ENCODE results near the gene DEUP1.

DEUP1 gene

GRCh38 chr11:93481696-93482095 is 151.2 kb downstream of the DEUP1 start:
- no peaks in the 10 kb centered on the region for H3K27me3 ChIP-seq (ENCODE audit: control insufficient read depth in 2 of 2, insufficient read depth in 2 of 2, low read length in 2 of 2)
- peak overlapping the region in 1 of 2 donors; percentile 74 for H3K27ac ChIP-seq (ENCODE audit: low read depth in 2 of 2, low read length in 2 of 2)
- no peak overlapping the region for H3K4me3 ChIP-seq (ENCODE audit: low read length in 2 of 2)
- H3K9ac ChIP-seq (ENCODE audit: low read depth in 1 of 2, low read length in 2 of 2): no peak overlapping the region
- H3K36me3 ChIP-seq (ENCODE audit: control insufficient read depth in 2 of 2, insufficient read depth in 2 of 2, low read length in 2 of 2): peaks cover 0 to 2% of the 10 kb centered on the region in 2 donors
- H3K4me1 ChIP-seq (ENCODE audit: control insufficient read depth in 2 of 2, insufficient read depth in 2 of 2, low read length in 2 of 2): peaks cover 8% of the 10 kb centered on the region in 2 donors
- H3K9me3 ChIP-seq (ENCODE audit: control insufficient read depth in 2 of 2, low read length in 2 of 2): no peaks in the 10 kb centered on the region

DNA sequence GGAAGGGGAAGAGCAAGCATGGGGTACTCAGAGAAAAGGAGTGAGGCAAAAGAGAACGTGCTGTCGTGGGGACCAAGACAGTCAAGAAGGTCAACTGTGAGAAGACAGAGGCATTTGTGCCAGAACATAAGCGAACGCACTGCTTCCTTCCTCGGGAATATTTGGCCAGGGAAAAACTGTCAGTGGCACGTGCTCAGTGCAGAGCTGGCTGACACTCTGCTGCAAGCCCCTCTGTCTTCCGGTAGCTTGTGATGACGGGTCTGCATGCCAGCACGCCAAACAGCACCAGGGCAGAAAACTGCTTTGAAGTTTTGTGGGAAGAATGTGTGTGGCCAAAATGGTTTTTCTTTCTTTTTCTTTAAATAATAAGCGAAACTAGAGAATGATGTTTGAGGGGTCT is 152.0 kb downstream of the DEUP1 start:
- peaks cover 0 to 2% of the 10 kb centered on the region in 2 donors for H3K36me3 ChIP-seq (ENCODE audit: control insufficient read depth in 2 of 2, insufficient read depth in 2 of 2, low read length in 2 of 2)
- no peaks in the 10 kb centered on the region for H3K27me3 ChIP-seq (ENCODE audit: control insufficient read depth in 2 of 2, insufficient read depth in 2 of 2, low read length in 2 of 2)
- no peak overlapping the region for H3K9ac ChIP-seq (ENCODE audit: low read depth in 1 of 2, low read length in 2 of 2)
- no peaks in the 10 kb centered on the region for H3K9me3 ChIP-seq (ENCODE audit: control insufficient read depth in 2 of 2, low read length in 2 of 2)
- H3K27ac ChIP-seq (ENCODE audit: low read depth in 2 of 2, low read length in 2 of 2): no peak overlapping the region
- H3K4me1 ChIP-seq (ENCODE audit: control insufficient read depth in 2 of 2, insufficient read depth in 2 of 2, low read length in 2 of 2): peaks cover 8% of the 10 kb centered on the region in 2 donors
- H3K4me3 ChIP-seq (ENCODE audit: low read length in 2 of 2): no peak overlapping the region

DNA sequence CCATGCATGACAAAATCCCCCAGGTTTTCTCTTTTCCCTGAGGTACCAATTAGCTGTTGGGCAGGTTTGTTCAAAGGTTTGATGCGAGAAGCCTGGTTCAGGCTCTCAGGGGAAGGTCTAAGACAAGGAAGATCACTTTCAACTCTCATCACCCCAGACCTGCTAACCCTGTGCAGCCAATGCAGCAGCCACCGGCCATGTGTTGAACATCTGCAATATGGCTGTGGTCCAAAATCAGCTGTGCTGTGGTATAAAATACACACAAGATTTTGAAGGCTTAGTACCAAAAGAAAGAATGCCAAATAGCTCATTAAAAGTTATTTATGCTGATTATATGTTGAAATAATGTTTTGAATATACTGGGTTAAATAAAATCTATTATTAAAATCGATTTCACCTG is 154.2 kb downstream of the DEUP1 start:
- H3K27ac ChIP-seq (ENCODE audit: low read depth in 2 of 2, low read length in 2 of 2): no peak overlapping the region
- no peaks in the 10 kb centered on the region for H3K27me3 ChIP-seq (ENCODE audit: control insufficient read depth in 2 of 2, insufficient read depth in 2 of 2, low read length in 2 of 2)
- no peak overlapping the region for H3K9ac ChIP-seq (ENCODE audit: low read depth in 1 of 2, low read length in 2 of 2)
- H3K4me3 ChIP-seq (ENCODE audit: low read length in 2 of 2): no peak overlapping the region
- H3K36me3 ChIP-seq (ENCODE audit: control insufficient read depth in 2 of 2, insufficient read depth in 2 of 2, low read length in 2 of 2): peaks cover 0 to 5% of the 10 kb centered on the region in 2 donors
- H3K4me1 ChIP-seq (ENCODE audit: control insufficient read depth in 2 of 2, insufficient read depth in 2 of 2, low read length in 2 of 2): peaks cover 8% of the 10 kb centered on the region in 2 donors
- H3K9me3 ChIP-seq (ENCODE audit: control insufficient read depth in 2 of 2, low read length in 2 of 2): no peaks in the 10 kb centered on the region

GRCh38 chr11:93485983-93486382 is 155.4 kb downstream of the DEUP1 start:
- Histone ChIP-seq H3K4me3 (ENCODE audit: low read length in 2 of 2) (no peak overlapping the region), H3K27ac (ENCODE audit: low read depth in 2 of 2, low read length in 2 of 2) (no peak overlapping the region), H3K4me1 (ENCODE audit: control insufficient read depth in 2 of 2, insufficient read depth in 2 of 2, low read length in 2 of 2) (peaks cover 6 to 8% of the 10 kb centered on the region in 2 donors), H3K27me3 (ENCODE audit: control insufficient read depth in 2 of 2, insufficient read depth in 2 of 2, low read length in 2 of 2) (no peaks in the 10 kb centered on the region), H3K9me3 (ENCODE audit: control insufficient read depth in 2 of 2, low read length in 2 of 2) (no peaks in the 10 kb centered on the region), H3K36me3 (ENCODE audit: control insufficient read depth in 2 of 2, insufficient read depth in 2 of 2, low read length in 2 of 2) (peaks cover 0 to 5% of the 10 kb centered on the region in 2 donors), H3K9ac (ENCODE audit: low read depth in 1 of 2, low read length in 2 of 2) (no peak overlapping the region)

- H3K27ac ChIP-seq (ENCODE audit: low read depth in 2 of 2, low read length in 2 of 2): no peak overlapping the region
- H3K4me3 ChIP-seq (ENCODE audit: low read length in 2 of 2): no peak overlapping the region
- peaks cover under 1 to 3% of the 10 kb centered on the region in 2 donors for H3K4me1 ChIP-seq (ENCODE audit: control insufficient read depth in 2 of 2, insufficient read depth in 2 of 2, low read length in 2 of 2)
- H3K27me3 ChIP-seq (ENCODE audit: control insufficient read depth in 2 of 2, insufficient read depth in 2 of 2, low read length in 2 of 2): no peaks in the 10 kb centered on the region
- H3K9ac ChIP-seq (ENCODE audit: low read depth in 1 of 2, low read length in 2 of 2): no peak overlapping the region
- H3K9me3 ChIP-seq (ENCODE audit: control insufficient read depth in 2 of 2, low read length in 2 of 2): no peaks in the 10 kb centered on the region
- peaks cover 0 to 5% of the 10 kb centered on the region in 2 donors for H3K36me3 ChIP-seq (ENCODE audit: control insufficient read depth in 2 of 2, insufficient read depth in 2 of 2, low read length in 2 of 2)
Measured at GRCh38 chr11:93487032-93487483, 156.5 kb downstream of the DEUP1 start.
